ENCODE data around the gene CACNA2D3.

The CACNA2D3 gene

GRCh38 chr3:54764911-54765310, 642.6 kb downstream of the CACNA2D3 start:
- no peak overlapping the region for H3K27ac ChIP-seq (ENCODE audit: low read depth, low read length)
- no peaks in the 10 kb centered on the region for H3K36me3 ChIP-seq (ENCODE audit: insufficient read depth, low read length)
- no peak overlapping the region for H3K4me3 ChIP-seq (ENCODE audit: low read depth, low read length)
- H3K79me2 ChIP-seq (ENCODE audit: control insufficient read depth, insufficient read depth, low read length, unreplicated experiment) = no peaks in the 10 kb centered on the region
- H2AFZ ChIP-seq (ENCODE audit: low read length, unreplicated experiment) = no peak overlapping the region
- no peaks in the 10 kb centered on the region for H3K27me3 ChIP-seq (ENCODE audit: insufficient read depth, low read length)
- H3K4me1 ChIP-seq (ENCODE audit: control insufficient read depth, insufficient read depth, low read length, unreplicated experiment) = no peaks in the 10 kb centered on the region

- Histone ChIP-seq H3K27ac (ENCODE audit: low read depth, low read length) (no peak overlapping the region), H3K27me3 (ENCODE audit: insufficient read depth, low read length) (no peaks in the 10 kb centered on the region), H3K4me3 (ENCODE audit: low read depth, low read length) (no peak overlapping the region), H3K4me1 (ENCODE audit: control insufficient read depth, insufficient read depth, low read length, unreplicated experiment) (no peaks in the 10 kb centered on the region), H2AFZ (ENCODE audit: low read length, unreplicated experiment) (no peak overlapping the region), H3K36me3 (ENCODE audit: insufficient read depth, low read length) (no peaks in the 10 kb centered on the region), H3K79me2 (ENCODE audit: control insufficient read depth, insufficient read depth, low read length, unreplicated experiment) (no peaks in the 10 kb centered on the region)
Observed at GRCh38 chr3:54771050-54771449, 648.7 kb downstream of the CACNA2D3 start.

- no peaks in the 10 kb centered on the region for H3K79me2 ChIP-seq (ENCODE audit: control insufficient read depth, insufficient read depth, low read length, unreplicated experiment)
- H3K27me3 ChIP-seq (ENCODE audit: insufficient read depth, low read length) = no peaks in the 10 kb centered on the region
- no peak overlapping the region for H2AFZ ChIP-seq (ENCODE audit: low read length, unreplicated experiment)
- no peaks in the 10 kb centered on the region for H3K36me3 ChIP-seq (ENCODE audit: insufficient read depth, low read length)
- no peaks in the 10 kb centered on the region for H3K4me1 ChIP-seq (ENCODE audit: control insufficient read depth, insufficient read depth, low read length, unreplicated experiment)
- H3K27ac ChIP-seq (ENCODE audit: low read depth, low read length) = no peak overlapping the region
- H3K4me3 ChIP-seq (ENCODE audit: low read depth, low read length) = no peak overlapping the region
Observed at GRCh38 chr3:54772051-54772450, 649.7 kb downstream of the CACNA2D3 start.

GRCh38 chr3:54772746-54773145, 650.4 kb downstream of the CACNA2D3 start:
- Histone ChIP-seq H3K79me2 (ENCODE audit: control insufficient read depth, insufficient read depth, low read length, unreplicated experiment) (no peaks in the 10 kb centered on the region), H2AFZ (ENCODE audit: low read length, unreplicated experiment) (no peak overlapping the region), H3K27ac (ENCODE audit: low read depth, low read length) (no peak overlapping the region), H3K27me3 (ENCODE audit: insufficient read depth, low read length) (no peaks in the 10 kb centered on the region), H3K4me1 (ENCODE audit: control insufficient read depth, insufficient read depth, low read length, unreplicated experiment) (no peaks in the 10 kb centered on the region), H3K4me3 (ENCODE audit: low read depth, low read length) (no peak overlapping the region), H3K36me3 (ENCODE audit: insufficient read depth, low read length) (no peaks in the 10 kb centered on the region)

- H3K36me3 ChIP-seq (ENCODE audit: insufficient read depth, low read length) = no peaks in the 10 kb centered on the region
- no peak overlapping the region for H3K4me3 ChIP-seq (ENCODE audit: low read depth, low read length)
Observed at GRCh38 chr3:54773271-54773670, 650.9 kb downstream of the CACNA2D3 start.

GRCh38 chr3:54776601-54777000, 654.2 kb downstream of the CACNA2D3 start:
- no peaks in the 10 kb centered on the region for H3K27me3 ChIP-seq (ENCODE audit: insufficient read depth, low read length)
- no peaks in the 10 kb centered on the region for H3K4me1 ChIP-seq (ENCODE audit: control insufficient read depth, insufficient read depth, low read length, unreplicated experiment)
- no peak overlapping the region for H2AFZ ChIP-seq (ENCODE audit: low read length, unreplicated experiment)
- no peaks in the 10 kb centered on the region for H3K36me3 ChIP-seq (ENCODE audit: insufficient read depth, low read length)
- no peak overlapping the region for H3K4me3 ChIP-seq (ENCODE audit: low read depth, low read length)
- no peak overlapping the region for H3K27ac ChIP-seq (ENCODE audit: low read depth, low read length)
- H3K79me2 ChIP-seq (ENCODE audit: control insufficient read depth, insufficient read depth, low read length, unreplicated experiment) = no peaks in the 10 kb centered on the region

More at GRCh38 chr3:54773271-54773670, 650.9 kb downstream of the CACNA2D3 start:
- H3K4me1 ChIP-seq (ENCODE audit: control insufficient read depth, insufficient read depth, low read length, unreplicated experiment) = no peaks in the 10 kb centered on the region
- H3K27me3 ChIP-seq (ENCODE audit: insufficient read depth, low read length) = no peaks in the 10 kb centered on the region
- H2AFZ ChIP-seq (ENCODE audit: low read length, unreplicated experiment) = no peak overlapping the region
- no peaks in the 10 kb centered on the region for H3K79me2 ChIP-seq (ENCODE audit: control insufficient read depth, insufficient read depth, low read length, unreplicated experiment)
- H3K27ac ChIP-seq (ENCODE audit: low read depth, low read length) = no peak overlapping the region

- H3K4me1 ChIP-seq (ENCODE audit: control insufficient read depth, insufficient read depth, low read length, unreplicated experiment) = no peaks in the 10 kb centered on the region
- no peaks in the 10 kb centered on the region for H3K27me3 ChIP-seq (ENCODE audit: insufficient read depth, low read length)
- H2AFZ ChIP-seq (ENCODE audit: low read length, unreplicated experiment) = no peak overlapping the region
Observed at GRCh38 chr3:54777141-54777540, 654.8 kb downstream of the CACNA2D3 start.

GRCh38 chr3:54780336-54780735, 658.0 kb downstream of the CACNA2D3 start:
- Histone ChIP-seq H3K4me1 (ENCODE audit: control insufficient read depth, insufficient read depth, low read length, unreplicated experiment) (no peaks in the 10 kb centered on the region), H3K36me3 (ENCODE audit: insufficient read depth, low read length) (no peaks in the 10 kb centered on the region)

More at GRCh38 chr3:54777141-54777540, 654.8 kb downstream of the CACNA2D3 start:
- no peaks in the 10 kb centered on the region for H3K79me2 ChIP-seq (ENCODE audit: control insufficient read depth, insufficient read depth, low read length, unreplicated experiment)
- no peak overlapping the region for H3K27ac ChIP-seq (ENCODE audit: low read depth, low read length)
- H3K4me3 ChIP-seq (ENCODE audit: low read depth, low read length) = no peak overlapping the region
- H3K36me3 ChIP-seq (ENCODE audit: insufficient read depth, low read length) = no peaks in the 10 kb centered on the region

GRCh38 chr3:54781728-54782127, 659.4 kb downstream of the CACNA2D3 start:
- H3K27ac ChIP-seq (ENCODE audit: low read depth, low read length) = no peak overlapping the region
- no peak overlapping the region for H2AFZ ChIP-seq (ENCODE audit: low read length, unreplicated experiment)
- H3K27me3 ChIP-seq (ENCODE audit: insufficient read depth, low read length) = no peaks in the 10 kb centered on the region
- H3K4me1 ChIP-seq (ENCODE audit: control insufficient read depth, insufficient read depth, low read length, unreplicated experiment) = no peaks in the 10 kb centered on the region
- no peaks in the 10 kb centered on the region for H3K36me3 ChIP-seq (ENCODE audit: insufficient read depth, low read length)
- H3K79me2 ChIP-seq (ENCODE audit: control insufficient read depth, insufficient read depth, low read length, unreplicated experiment) = no peaks in the 10 kb centered on the region
- H3K4me3 ChIP-seq (ENCODE audit: low read depth, low read length) = no peak overlapping the region

More at GRCh38 chr3:54780336-54780735, 658.0 kb downstream of the CACNA2D3 start:
- Histone ChIP-seq H3K27me3 (ENCODE audit: insufficient read depth, low read length) (no peaks in the 10 kb centered on the region), H3K79me2 (ENCODE audit: control insufficient read depth, insufficient read depth, low read length, unreplicated experiment) (no peaks in the 10 kb centered on the region), H3K4me3 (ENCODE audit: low read depth, low read length) (no peak overlapping the region), H2AFZ (ENCODE audit: low read length, unreplicated experiment) (no peak overlapping the region), H3K27ac (ENCODE audit: low read depth, low read length) (no peak overlapping the region)

GRCh38 chr3:54783611-54784010, 661.3 kb downstream of the CACNA2D3 start:
- H3K79me2 ChIP-seq (ENCODE audit: control insufficient read depth, insufficient read depth, low read length, unreplicated experiment) = no peaks in the 10 kb centered on the region
- no peaks in the 10 kb centered on the region for H3K4me1 ChIP-seq (ENCODE audit: control insufficient read depth, insufficient read depth, low read length, unreplicated experiment)
- H2AFZ ChIP-seq (ENCODE audit: low read length, unreplicated experiment) = no peak overlapping the region
- H3K4me3 ChIP-seq (ENCODE audit: low read depth, low read length) = no peak overlapping the region
- no peaks in the 10 kb centered on the region for H3K36me3 ChIP-seq (ENCODE audit: insufficient read depth, low read length)
- H3K27ac ChIP-seq (ENCODE audit: low read depth, low read length) = no peak overlapping the region
- no peaks in the 10 kb centered on the region for H3K27me3 ChIP-seq (ENCODE audit: insufficient read depth, low read length)

GRCh38 chr3:54784021-54784420, 661.7 kb downstream of the CACNA2D3 start:
- Histone ChIP-seq H3K36me3 (ENCODE audit: insufficient read depth, low read length) (no peaks in the 10 kb centered on the region), H3K79me2 (ENCODE audit: control insufficient read depth, insufficient read depth, low read length, unreplicated experiment) (no peaks in the 10 kb centered on the region)

More at GRCh38 chr3:54784021-54784420, 661.7 kb downstream of the CACNA2D3 start:
- Histone ChIP-seq H3K27ac (ENCODE audit: low read depth, low read length) (no peak overlapping the region), H3K4me1 (ENCODE audit: control insufficient read depth, insufficient read depth, low read length, unreplicated experiment) (no peaks in the 10 kb centered on the region), H3K27me3 (ENCODE audit: insufficient read depth, low read length) (no peaks in the 10 kb centered on the region), H2AFZ (ENCODE audit: low read length, unreplicated experiment) (no peak overlapping the region), H3K4me3 (ENCODE audit: low read depth, low read length) (no peak overlapping the region)

All from ACC112 (cell line).